H9 (cell line): ENCODE measurements around the gene CLEC16A. TPM values are rescaled to one million over a fixed set of nuclear protein-coding genes. Genes with fewer than 3 reads are reported as not detected.

Experiments
- DNase-seq: peaks from one replicate; pipeline ENCODE4 v3.0.0-alpha.2; 2017
- H2AFZ ChIP-seq: one replicate; pipeline ENCODE4 v1.6.1; 2013; ENCODE audit warnings: mild to moderate bottlenecking, low read length, control low read depth, moderate library complexity
- H2AK5ac ChIP-seq: 2 replicates; pipeline ENCODE4 v1.6.1; 2013; ENCODE audit warnings: low read length, control low read depth, mixed read lengths; ENCODE audit not compliant: insufficient read length
- H2BK120ac ChIP-seq: one replicate; pipeline ENCODE4 v1.6.1; 2013; ENCODE audit warnings: low read depth, mild to moderate bottlenecking, low read length, control low read depth, inconsistent platforms; ENCODE audit not compliant: poor library complexity, severe bottlenecking
- H2BK12ac ChIP-seq: 2 replicates; pipeline ENCODE4 v1.6.1; 2013; ENCODE audit warnings: low read length, control low read depth, mixed read lengths, low read depth; ENCODE audit not compliant: insufficient read length
- H2BK15ac ChIP-seq: 2 replicates; pipeline ENCODE4 v1.6.1; 2013; ENCODE audit warnings: low read depth, low read length, control low read depth
- H2BK20ac ChIP-seq: one replicate; pipeline ENCODE4 v1.6.1; 2013; ENCODE audit warnings: low read depth, mild to moderate bottlenecking, low read length, control low read depth, inconsistent platforms; ENCODE audit not compliant: poor library complexity, severe bottlenecking
- H2BK5ac ChIP-seq: 2 replicates; pipeline ENCODE4 v1.6.1; 2013; ENCODE audit warnings: low read length, control low read depth, mixed read lengths; ENCODE audit not compliant: insufficient read length
- H3K14ac ChIP-seq: 2 replicates; pipeline ENCODE4 v1.6.1; 2013; ENCODE audit warnings: low read length, control low read depth; ENCODE audit not compliant: insufficient read depth
- H3K18ac ChIP-seq: 2 replicates; pipeline ENCODE4 v1.6.1; 2013; ENCODE audit warnings: low read depth, mild to moderate bottlenecking, mixed read lengths, low read length, control low read depth; ENCODE audit not compliant: insufficient read length
- H3K23ac ChIP-seq: 2 replicates; pipeline ENCODE4 v1.6.1; 2013; ENCODE audit warnings: low read length, control low read depth, mixed read lengths, low read depth; ENCODE audit not compliant: insufficient read length
- H3K23me2 ChIP-seq: 2 replicates; pipeline ENCODE4 v1.6.1; 2013; ENCODE audit warnings: low read depth, mild to moderate bottlenecking, mixed read lengths, low read length, control low read depth; ENCODE audit not compliant: insufficient read length, poor library complexity, severe bottlenecking
- H3K27ac ChIP-seq: 2 replicates; pipeline ENCODE4 v1.5.1; 2013; ENCODE audit warnings: low read length, control low read depth, mixed read lengths, low read depth; ENCODE audit not compliant: insufficient read length
- H3K27me3 ChIP-seq: 2 replicates; pipeline ENCODE4 v1.6.1; 2013; ENCODE audit warnings: low read length, control low read depth, inconsistent platforms; ENCODE audit not compliant: insufficient read depth
- H3K4ac ChIP-seq: 2 replicates; pipeline ENCODE4 v1.6.1; 2013; ENCODE audit warnings: low read depth, mild to moderate bottlenecking, control low read depth, inconsistent platforms, low read length, moderate library complexity
- H3K4me1 ChIP-seq: 2 replicates; pipeline ENCODE4 v1.6.1; 2013; ENCODE audit warnings: low read length, control low read depth, inconsistent platforms; ENCODE audit not compliant: insufficient read depth
- H3K4me2 ChIP-seq: 2 replicates; pipeline ENCODE4 v1.6.1; 2013; ENCODE audit warnings: low read length, control low read depth, mixed read lengths; ENCODE audit not compliant: insufficient read length, insufficient read depth
- H3K56ac ChIP-seq: 2 replicates; pipeline ENCODE4 v1.6.1; 2013; ENCODE audit warnings: low read depth, mild to moderate bottlenecking, mixed read lengths, low read length, control low read depth; ENCODE audit not compliant: insufficient read length
- H3K79me1 ChIP-seq: 2 replicates; pipeline ENCODE4 v1.6.1; 2013; ENCODE audit warnings: low read depth, mild to moderate bottlenecking, moderate library complexity, low read length, control low read depth, inconsistent platforms; ENCODE audit not compliant: insufficient read depth, poor library complexity, severe bottlenecking
- H3K79me2 ChIP-seq: 2 replicates; pipeline ENCODE4 v1.6.1; 2013; ENCODE audit warnings: low read length, control low read depth, inconsistent platforms; ENCODE audit not compliant: insufficient read depth
- H3K9ac ChIP-seq: 2 replicates; pipeline ENCODE4 v1.6.1; 2013; ENCODE audit warnings: low read length, control low read depth, mixed read lengths; ENCODE audit not compliant: insufficient read length; ENCODE audit errors: extremely low read depth
- H3K9me3 ChIP-seq: one replicate; pipeline ENCODE4 v1.6.1; 2013; ENCODE audit warnings: low read depth, low read length, inconsistent platforms; ENCODE audit not compliant: control insufficient read depth
- H3T11ph ChIP-seq: one replicate; pipeline ENCODE4 v1.6.1; 2013; ENCODE audit warnings: mild to moderate bottlenecking, low read length, control low read depth, inconsistent platforms
- H4K20me1 ChIP-seq: one replicate; pipeline ENCODE4 v1.6.1; 2013; ENCODE audit not compliant: control insufficient read depth, insufficient read length, insufficient read depth
- H4K5ac ChIP-seq: 2 replicates; pipeline ENCODE4 v1.6.1; 2013; ENCODE audit warnings: low read depth, mild to moderate bottlenecking, mixed read lengths, low read length, control low read depth; ENCODE audit not compliant: insufficient read length
- H4K8ac ChIP-seq: replicated peaks from 2 replicates; pipeline ENCODE4 v1.6.1; 2013; ENCODE audit warnings: low read length, control low read depth, mixed read lengths, low read depth; ENCODE audit not compliant: insufficient read length
- H4K91ac ChIP-seq: 2 replicates; pipeline ENCODE4 v1.6.1; 2013; ENCODE audit warnings: low read depth, mild to moderate bottlenecking, moderate library complexity, mixed read lengths, low read length, control low read depth; ENCODE audit not compliant: insufficient read length
- H3K27ac Mint-ChIP-seq, 3 experiments: 2 replicates in 2 of 3; 3 replicates in 1 of 3; pipeline ENCODE4 v1.8.0; 2020 to 2021; ENCODE audit warnings: mixed read lengths in 3 of 3, mild to moderate bottlenecking in 1 of 3, moderate library complexity in 1 of 3
- H3K27me3 Mint-ChIP-seq: 2 replicates; pipeline ENCODE4 v1.8.0; 2021; ENCODE audit warnings: low read depth, mild to moderate bottlenecking, moderate library complexity, mixed read lengths
- H3K36me3 Mint-ChIP-seq, 3 experiments: 2 replicates in 2 of 3; 3 replicates in 1 of 3; pipeline ENCODE4 v1.8.0; 2020 to 2021; ENCODE audit warnings: low read depth in 3 of 3, mixed read lengths in 3 of 3; ENCODE audit not compliant: insufficient read depth in 1 of 3
- H3K4me1 Mint-ChIP-seq, 2 experiments: 2 replicates each; pipeline ENCODE4 v1.8.0; 2020; ENCODE audit warnings: mixed read lengths in 2 of 2
- H3K4me3 Mint-ChIP-seq, 2 experiments: 2 replicates in 1 of 2; 3 replicates in 1 of 2; pipeline ENCODE4 v1.8.0; 2020 to 2021; ENCODE audit warnings: mild to moderate bottlenecking in 2 of 2, mixed read lengths in 2 of 2, moderate library complexity in 1 of 2
- H3K9me3 Mint-ChIP-seq, 2 experiments: 2 replicates in 1 of 2; 3 replicates in 1 of 2; pipeline ENCODE4 v1.8.0; 2020; ENCODE audit warnings: mild to moderate bottlenecking in 2 of 2, mixed read lengths in 2 of 2, moderate library complexity in 1 of 2
- CTCF ChIP-seq: fragments of 200-600 bp; sonication (generic); conservative IDR thresholded peaks from 3 replicates; pipeline ENCODE4 v1.8.0; 2021; ENCODE audit warnings: antibody characterized with exemption, mild to moderate bottlenecking
- WGBS: extraction: QIAGEN DNeasy Blood & Tissue Kit; methylation state at CpG from one replicate; pipeline ENCODE4 v1.1.7; 2013; ENCODE audit warnings: missing lambda C conversion rate, low lambda C conversion rate, mixed read lengths; ENCODE audit not compliant: insufficient read length; ENCODE audit errors: extremely low coverage; 5-methylcytosine and 5-hydroxymethylcytosine counted together
- total RNA-seq: library from RNA; stranded (reverse); gene quantifications from 2 replicates; pipeline ENCODE4 v1.2.1, GENCODE V29; 2021

CLEC16A gene
- total RNA-seq, 1 experiment from 2014 or later: 15.2 TPM

GRCh38 chr16:11229906-11230305 is 285.5 kb downstream of the CLEC16A start:
- no peak overlapping the region for H3K27ac ChIP-seq
- no peak overlapping the region for H3K56ac ChIP-seq
- H4K20me1 ChIP-seq: no peaks in the 10 kb centered on the region
- H3T11ph ChIP-seq: no peak overlapping the region
- H4K5ac ChIP-seq: no peak overlapping the region
- no peaks in the 10 kb centered on the region for H3K36me3 Mint-ChIP-seq
- H3K79me1 ChIP-seq: no peaks in the 10 kb centered on the region
- no peak overlapping the region for H3K4me3 Mint-ChIP-seq
- H3K4me1 Mint-ChIP-seq: peaks cover 0 to 6% of the 10 kb centered on the region in 2 experiments; a peak in 3 of 4 replicates
- no peaks in the 10 kb centered on the region for H3K9me3 Mint-ChIP-seq
- H2BK120ac ChIP-seq: no peak overlapping the region
- H3K27ac Mint-ChIP-seq: no peak overlapping the region; a peak in 1 of 7 replicates
- H4K91ac ChIP-seq: no peak overlapping the region
- DNase-seq: no peak
- TF ChIP-seq CTCF: no peak
- H4K8ac ChIP-seq: no peak overlapping the region
- H3K4ac ChIP-seq: no peak overlapping the region
- no peaks in the 10 kb centered on the region for H3K79me2 ChIP-seq
- H2BK20ac ChIP-seq: no peak overlapping the region
- H3K18ac ChIP-seq: no peak overlapping the region
- no peaks in the 10 kb centered on the region for H3K23me2 ChIP-seq
- H3K4me2 ChIP-seq: no peak overlapping the region
- no peaks in the 10 kb centered on the region for H3K27me3 ChIP-seq
- no peak overlapping the region for H2BK15ac ChIP-seq
- H3K27me3 Mint-ChIP-seq: peaks cover 8% of the 10 kb centered on the region
- no peak overlapping the region for H3K23ac ChIP-seq
- H3K4me1 ChIP-seq: no peaks in the 10 kb centered on the region
- H2AFZ ChIP-seq: no peak overlapping the region
- H3K14ac ChIP-seq: no peak overlapping the region
- no peaks in the 10 kb centered on the region for H3K9me3 ChIP-seq
- H2AK5ac ChIP-seq: no peak overlapping the region
- H2BK5ac ChIP-seq: no peak overlapping the region
- H2BK12ac ChIP-seq: no peak overlapping the region
- no peak overlapping the region for H3K9ac ChIP-seq
- WGBS: no CpG with 5 or more reads among the region's 4 CpGs
